Spleen (tissue), 7 donors: ENCODE data around the gene UNC13A.

Experiments
- POLR2A ChIP-seq, 3 donors: fragments of 450-650 bp; IDR thresholded peaks; one replicate each; pipeline ENCODE4 v1.5.1; 2017; ENCODE audit warnings: antibody characterized with exemption in 3 of 3, mild to moderate bottlenecking in 1 of 3
- TF ChIP-seq, protein P1 (sequence below), 11 experiments: fragments of 200-600 bp in 7 of 11; fragments of 450-650 bp in 4 of 11; sonication (generic) in 4 of 11; IDR thresholded peaks in 8 of 11; conservative IDR thresholded peaks in 3 of 11; 1 replicate in 7 of 11; 2 replicates in 4 of 11; pipeline versions ENCODE4 v1.4.0 to v1.8.0; 2016 to 2021; ENCODE audit warnings: antibody characterized with exemption in 11 of 11, inconsistent platforms in 4 of 11, mild to moderate bottlenecking in 1 of 11
- donor health status: DM: no; HTN: no; CAD: no; lungs with moderate emphysema.
- donor health status: DM: no; HTN: no; CAD: no.
- donor health status: DM: no; HTN: no; CAD: no.

DNA sequence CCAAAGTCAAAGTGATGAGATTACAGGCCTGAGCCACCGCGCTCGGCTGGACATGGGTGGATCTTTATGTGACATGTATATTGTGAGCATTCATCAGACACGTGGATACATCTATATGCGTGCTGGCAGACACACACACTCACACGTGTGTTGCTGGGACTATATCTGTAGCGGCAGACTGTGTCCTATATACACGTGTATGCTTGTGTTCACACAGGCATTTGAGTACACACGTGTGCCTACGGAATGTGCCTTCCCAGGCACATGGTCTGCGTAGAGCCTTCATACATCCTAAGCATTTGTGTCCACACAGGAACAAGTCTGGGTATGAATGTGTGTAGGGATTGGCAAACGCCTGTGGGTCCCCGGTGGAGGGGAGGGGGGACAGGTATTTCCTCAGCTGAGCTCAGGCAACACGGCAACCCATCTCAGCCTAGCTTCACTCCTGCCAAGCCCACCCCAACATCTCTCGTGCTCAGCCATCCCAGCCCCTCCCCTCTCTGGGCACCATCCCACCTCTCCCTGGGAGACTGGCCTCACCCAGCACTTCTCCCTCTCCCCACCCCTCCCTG lies 2.6 kb downstream of the UNC13A start:
- TF ChIP-seq, protein P1, sequence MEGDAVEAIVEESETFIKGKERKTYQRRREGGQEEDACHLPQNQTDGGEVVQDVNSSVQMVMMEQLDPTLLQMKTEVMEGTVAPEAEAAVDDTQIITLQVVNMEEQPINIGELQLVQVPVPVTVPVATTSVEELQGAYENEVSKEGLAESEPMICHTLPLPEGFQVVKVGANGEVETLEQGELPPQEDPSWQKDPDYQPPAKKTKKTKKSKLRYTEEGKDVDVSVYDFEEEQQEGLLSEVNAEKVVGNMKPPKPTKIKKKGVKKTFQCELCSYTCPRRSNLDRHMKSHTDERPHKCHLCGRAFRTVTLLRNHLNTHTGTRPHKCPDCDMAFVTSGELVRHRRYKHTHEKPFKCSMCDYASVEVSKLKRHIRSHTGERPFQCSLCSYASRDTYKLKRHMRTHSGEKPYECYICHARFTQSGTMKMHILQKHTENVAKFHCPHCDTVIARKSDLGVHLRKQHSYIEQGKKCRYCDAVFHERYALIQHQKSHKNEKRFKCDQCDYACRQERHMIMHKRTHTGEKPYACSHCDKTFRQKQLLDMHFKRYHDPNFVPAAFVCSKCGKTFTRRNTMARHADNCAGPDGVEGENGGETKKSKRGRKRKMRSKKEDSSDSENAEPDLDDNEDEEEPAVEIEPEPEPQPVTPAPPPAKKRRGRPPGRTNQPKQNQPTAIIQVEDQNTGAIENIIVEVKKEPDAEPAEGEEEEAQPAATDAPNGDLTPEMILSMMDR (IDR thresholded peaks at IDR 0.05 in 8 of 11, conservative IDR thresholded peaks at IDR 0.05 in 3 of 11) = no peak
- no peak for TF ChIP-seq POLR2A (IDR thresholded peaks at IDR 0.05)
